ENCODE results near the gene CAMK2A.

GRCh38 chr5:150283904-150284303, 5.7 kb downstream of the CAMK2A start:
- TF ChIP-seq POLR2AphosphoS5 (IDR thresholded peaks at IDR 0.05) (no peak), CTCF (IDR thresholded peaks at IDR 0.05) (no peak)

All from transverse colon (tissue), 4 donors.